Astrocyte (in vitro differentiated cells and primary cell): ENCODE results near the gene SERPINB1. TPM values are rescaled to one million over a fixed set of nuclear protein-coding genes. Genes with fewer than 3 reads are reported as not detected.
A peak's percentile ranks its signal among the peaks of the same experiment; 100 is the strongest.

ENCODE experiments used
- DNase-seq: peaks from one replicate; pipeline ENCODE4 v3.0.0-alpha.2; 2010; ENCODE audit warnings: low read depth
- FAIRE-seq: peaks from 2 replicates; lab custom pipeline; 2011; peaks lifted over from hg19 to GRCh38; lab: Jason Lieb, UNC
- H2AFZ ChIP-seq: 2 replicates; pipeline ENCODE4 v1.6.0; 2012; ENCODE audit warnings: low read depth, low read length, inconsistent platforms
- H3K27ac ChIP-seq: 2 replicates; pipeline ENCODE4 v1.5.1; 2011; ENCODE audit warnings: low read depth, low read length, inconsistent platforms
- H3K27me3 ChIP-seq: 2 replicates; pipeline ENCODE4 v1.6.0; 2011; ENCODE audit warnings: low read length, inconsistent platforms; ENCODE audit not compliant: insufficient read depth
- H3K36me3 ChIP-seq: 2 replicates; pipeline ENCODE4 v1.5.1; 2011; ENCODE audit warnings: low read length, inconsistent platforms; ENCODE audit not compliant: insufficient read depth
- H3K4me1 ChIP-seq: 2 replicates; pipeline ENCODE4 v1.5.1; 2011; ENCODE audit warnings: low read length, inconsistent platforms; ENCODE audit not compliant: insufficient read depth
- H3K4me2 ChIP-seq: 2 replicates; pipeline ENCODE4 v1.6.0; 2012; ENCODE audit warnings: low read length, inconsistent platforms
- H3K4me3 ChIP-seq: 2 replicates; pipeline ENCODE4 v1.5.1; 2011; ENCODE audit warnings: low read depth, mild to moderate bottlenecking, low read length, inconsistent platforms; ENCODE audit not compliant: insufficient read depth
- H3K79me2 ChIP-seq: 2 replicates; pipeline ENCODE4 v1.6.0; 2012; ENCODE audit warnings: mild to moderate bottlenecking, low read length, inconsistent platforms; ENCODE audit not compliant: insufficient read depth
- H3K9ac ChIP-seq: 2 replicates; pipeline ENCODE4 v1.6.0; 2012; ENCODE audit warnings: mild to moderate bottlenecking, low read length, inconsistent platforms
- H3K9me3 ChIP-seq: 2 replicates; pipeline ENCODE4 v1.5.1; 2012; ENCODE audit warnings: low read depth, mild to moderate bottlenecking, low read length, inconsistent platforms; ENCODE audit not compliant: insufficient read depth
- H4K20me1 ChIP-seq: 2 replicates; pipeline ENCODE4 v1.6.0; 2012; ENCODE audit warnings: low read length, inconsistent platforms; ENCODE audit not compliant: insufficient read depth
- H3K27ac Mint-ChIP-seq: one replicate; pipeline ENCODE4 v1.8.0; 2021; ENCODE audit warnings: mild to moderate bottlenecking, mixed read lengths; ENCODE audit not compliant: unreplicated experiment
- H3K27me3 Mint-ChIP-seq: one replicate; pipeline ENCODE4 v1.8.0; 2021; ENCODE audit warnings: low read depth, mixed read lengths; ENCODE audit not compliant: unreplicated experiment
- H3K36me3 Mint-ChIP-seq: one replicate; pipeline ENCODE4 v1.8.0; 2021; ENCODE audit warnings: low read depth, mixed read lengths; ENCODE audit not compliant: unreplicated experiment
- H3K4me1 Mint-ChIP-seq: one replicate; pipeline ENCODE4 v1.8.0; 2021; ENCODE audit warnings: low read depth, mixed read lengths; ENCODE audit not compliant: unreplicated experiment
- H3K4me3 Mint-ChIP-seq: one replicate; pipeline ENCODE4 v1.8.0; 2021; ENCODE audit warnings: mild to moderate bottlenecking, moderate library complexity, mixed read lengths; ENCODE audit not compliant: unreplicated experiment
- H3K9me3 Mint-ChIP-seq: one replicate; pipeline ENCODE4 v1.8.0; 2021; ENCODE audit warnings: mild to moderate bottlenecking, mixed read lengths; ENCODE audit not compliant: unreplicated experiment
- EZH2 ChIP-seq: IDR thresholded peaks from 2 replicates; pipeline ENCODE4 v1.6.1; 2012; ENCODE audit warnings: mild to moderate bottlenecking, low read length, inconsistent platforms; ENCODE audit not compliant: insufficient read depth
- total RNA-seq: library from RNA; stranded (reverse); gene quantifications from 2 replicates; pipeline ENCODE4 v1.2.1, GENCODE V29; 2021
- TF ChIP-seq, protein P1 (sequence below): IDR thresholded peaks from 2 replicates; pipeline ENCODE4 v1.5.1; 2011; ENCODE audit warnings: low read depth, mild to moderate bottlenecking, inconsistent platforms, low read length, moderate library complexity; ENCODE audit not compliant: insufficient read depth

Gene SERPINB1
- total RNA-seq, 1 donor from 2014 or later = 1.5 TPM

DNA sequence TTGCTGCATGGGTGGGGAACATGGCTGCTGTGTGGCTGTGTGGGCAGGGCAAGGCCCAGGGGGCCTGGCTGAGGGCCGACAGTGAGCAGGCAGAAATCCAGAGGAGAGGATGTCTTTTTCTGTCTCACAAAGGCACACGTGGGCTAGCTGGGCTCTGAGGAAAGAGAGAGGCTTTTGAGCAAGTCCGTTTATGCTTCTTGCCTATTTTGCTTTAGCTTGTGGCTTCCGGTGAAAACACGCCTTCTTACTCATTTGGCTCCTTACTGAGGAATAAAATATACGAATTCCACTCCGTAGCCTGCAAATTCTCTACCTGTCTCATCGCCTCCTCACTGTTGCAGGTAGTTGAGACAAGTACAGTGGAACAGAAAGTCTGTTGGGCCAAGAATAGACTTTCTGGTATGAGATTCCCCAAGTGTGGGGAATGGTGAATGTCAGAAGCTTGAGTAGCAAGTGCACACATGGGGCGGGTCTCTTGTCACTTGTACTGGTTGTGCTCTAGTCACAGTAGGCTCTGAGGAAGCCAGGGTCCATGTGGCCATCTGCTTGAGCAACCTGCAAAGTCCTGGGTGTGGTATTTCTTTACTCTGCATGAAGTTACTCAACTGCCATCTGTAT, 48.0 kb downstream of the SERPINB1 start:
- Mint-ChIP-seq H3K27me3 (no peaks in the 10 kb centered on the region), H3K9me3 (no peaks in the 10 kb centered on the region), H3K4me1 (peaks cover 23% of the 10 kb centered on the region), H3K36me3 (peaks cover 8% of the 10 kb centered on the region), H3K27ac (no peak overlapping the region), H3K4me3 (no peak overlapping the region)
- H3K4me2 ChIP-seq = no peak overlapping the region
- no peak overlapping the region for H2AFZ ChIP-seq
- H3K9ac ChIP-seq = no peak overlapping the region
- DNase-seq (peak; percentile 32), FAIRE-seq (no peak)
- no peak overlapping the region for H3K4me3 ChIP-seq
- TF ChIP-seq EZH2 = no peak
- TF ChIP-seq, protein P1, sequence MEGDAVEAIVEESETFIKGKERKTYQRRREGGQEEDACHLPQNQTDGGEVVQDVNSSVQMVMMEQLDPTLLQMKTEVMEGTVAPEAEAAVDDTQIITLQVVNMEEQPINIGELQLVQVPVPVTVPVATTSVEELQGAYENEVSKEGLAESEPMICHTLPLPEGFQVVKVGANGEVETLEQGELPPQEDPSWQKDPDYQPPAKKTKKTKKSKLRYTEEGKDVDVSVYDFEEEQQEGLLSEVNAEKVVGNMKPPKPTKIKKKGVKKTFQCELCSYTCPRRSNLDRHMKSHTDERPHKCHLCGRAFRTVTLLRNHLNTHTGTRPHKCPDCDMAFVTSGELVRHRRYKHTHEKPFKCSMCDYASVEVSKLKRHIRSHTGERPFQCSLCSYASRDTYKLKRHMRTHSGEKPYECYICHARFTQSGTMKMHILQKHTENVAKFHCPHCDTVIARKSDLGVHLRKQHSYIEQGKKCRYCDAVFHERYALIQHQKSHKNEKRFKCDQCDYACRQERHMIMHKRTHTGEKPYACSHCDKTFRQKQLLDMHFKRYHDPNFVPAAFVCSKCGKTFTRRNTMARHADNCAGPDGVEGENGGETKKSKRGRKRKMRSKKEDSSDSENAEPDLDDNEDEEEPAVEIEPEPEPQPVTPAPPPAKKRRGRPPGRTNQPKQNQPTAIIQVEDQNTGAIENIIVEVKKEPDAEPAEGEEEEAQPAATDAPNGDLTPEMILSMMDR = no peak
- no peaks in the 10 kb centered on the region for H3K36me3 ChIP-seq
- peaks cover 27% of the 10 kb centered on the region for H3K4me1 ChIP-seq
- H3K79me2 ChIP-seq = peaks cover 3% of the 10 kb centered on the region
- H4K20me1 ChIP-seq = no peaks in the 10 kb centered on the region
- no peak overlapping the region for H3K27ac ChIP-seq
- no peaks in the 10 kb centered on the region for H3K27me3 ChIP-seq
- H3K9me3 ChIP-seq = no peaks in the 10 kb centered on the region

DNA sequence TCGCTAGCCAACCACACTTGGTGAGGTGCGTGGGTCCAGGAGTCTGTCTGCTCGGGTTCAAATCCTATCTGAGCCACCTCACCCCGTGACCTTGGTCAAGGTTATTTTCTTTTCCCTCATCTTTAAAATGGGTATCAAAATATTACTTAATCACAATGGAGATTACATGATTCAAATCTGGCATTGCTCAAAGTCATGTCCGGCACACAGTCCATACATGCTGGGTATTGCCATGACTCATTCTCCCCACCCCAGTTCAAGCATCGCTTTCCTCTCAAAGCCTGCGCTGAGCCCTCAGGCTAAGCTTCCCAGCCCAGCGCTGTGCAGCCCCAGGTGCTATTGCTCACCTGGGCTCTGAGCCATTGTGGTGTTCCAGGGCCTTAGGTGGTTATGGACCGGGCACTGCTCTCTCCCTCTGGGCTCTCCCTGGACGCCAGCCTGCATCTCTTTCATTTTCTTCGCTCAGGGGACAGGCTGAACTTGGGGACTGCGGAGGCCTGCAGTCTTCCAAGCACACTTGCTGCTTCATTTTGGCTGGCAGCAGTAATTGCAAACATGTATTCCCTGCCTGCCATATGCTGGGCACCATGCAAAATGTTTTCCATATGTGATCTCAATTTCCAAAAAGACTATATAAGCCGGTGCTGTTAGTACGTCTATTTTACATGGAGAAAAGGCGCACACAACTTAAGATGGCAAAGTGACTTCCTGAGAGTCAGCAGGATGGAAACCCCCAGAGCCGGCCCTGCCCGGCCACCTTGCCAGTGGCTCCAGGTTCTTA, 49.1 kb downstream of the SERPINB1 start:
- H3K9me3 Mint-ChIP-seq = no peaks in the 10 kb centered on the region
- no peaks in the 10 kb centered on the region for H3K27me3 Mint-ChIP-seq
- no peak overlapping the region for H3K9ac ChIP-seq
- H4K20me1 ChIP-seq = no peaks in the 10 kb centered on the region
- peaks cover 4% of the 10 kb centered on the region for H3K36me3 Mint-ChIP-seq
- H3K4me3 ChIP-seq = no peak overlapping the region
- TF ChIP-seq, protein P1 = no peak
- no peak for TF ChIP-seq EZH2
- peak; percentile 31 for DNase-seq
- FAIRE-seq = no peak
- H3K4me3 Mint-ChIP-seq = no peak overlapping the region
- peaks cover 8% of the 10 kb centered on the region for H3K79me2 ChIP-seq
- H3K27ac ChIP-seq = no peak overlapping the region
- H3K36me3 ChIP-seq = no peaks in the 10 kb centered on the region
- peaks cover 27% of the 10 kb centered on the region for H3K4me1 ChIP-seq
- no peaks in the 10 kb centered on the region for H3K9me3 ChIP-seq
- no peaks in the 10 kb centered on the region for H3K27me3 ChIP-seq
- no peak overlapping the region for H2AFZ ChIP-seq
- H3K4me1 Mint-ChIP-seq = peaks cover 23% of the 10 kb centered on the region
- H3K27ac Mint-ChIP-seq = no peak overlapping the region
- H3K4me2 ChIP-seq = no peak overlapping the region
